Tibial artery (tissue), 4 donors: ENCODE results near the gene MBTD1.

Experiments
- DNase-seq, 2 donors: peaks; one replicate each; pipeline ENCODE4 v3.0.0-alpha.2; 2019
- H3K27ac ChIP-seq, 2 donors: fragments of 200-600 bp; sonication (generic) in 1 of 2; 1 replicate in 1 of 2; 2 replicates in 1 of 2; pipeline ENCODE4 v1.5.1; 2018 to 2019; ENCODE audit warnings: mild to moderate bottlenecking in 1 of 2
- H3K27me3 ChIP-seq, 2 donors: fragments of 200-600 bp; sonication (generic) in 1 of 2; one replicate each; pipeline versions ENCODE4 v1.5.1 to v1.6.0; 2016 to 2019
- H3K36me3 ChIP-seq, 3 donors: fragments of 200-600 bp; sonication (generic) in 2 of 3; one replicate each; pipeline ENCODE4 v1.5.1; 2016 to 2019; ENCODE audit warnings: mild to moderate bottlenecking in 2 of 3
- H3K4me1 ChIP-seq, 4 donors: fragments of 200-600 bp; sonication (generic) in 2 of 4; 1 replicate in 3 of 4; 2 replicates in 1 of 4; pipeline ENCODE4 v1.5.1; 2016 to 2019
- H3K4me3 ChIP-seq, 2 donors: fragments of 200-600 bp; sonication (generic) in 1 of 2; 1 replicate in 1 of 2; 2 replicates in 1 of 2; pipeline ENCODE4 v1.5.1; 2018 to 2019; ENCODE audit warnings: mild to moderate bottlenecking in 2 of 2
- H3K9me3 ChIP-seq, 3 donors: fragments of 200-600 bp; sonication (generic) in 1 of 3; one replicate each; pipeline ENCODE4 v1.5.1; 2016 to 2019
- CTCF ChIP-seq, 2 experiments: fragments of 200-600 bp in 1 of 2; fragments of 450-650 bp in 1 of 2; IDR thresholded peaks; one replicate each; pipeline ENCODE4 v1.5.1; 2017 to 2019; ENCODE audit warnings: antibody characterized with exemption in 2 of 2, mild to moderate bottlenecking in 1 of 2, moderate library complexity in 1 of 2
- intact Hi-C: fragments of 100-400 bp; cut with DNase I; formaldehyde crosslinking; loops from one replicate; pipeline ENCODE4 v1.15.0; 2023; ENCODE audit warnings: low total_unique reads

The MBTD1 gene

GRCh38 chr17:51149163-51149562 lies 110.7 kb downstream of the MBTD1 start:
- H3K4me1 ChIP-seq: peaks cover 0 to 12% (median 2%) of the 10 kb centered on the region in 4 donors
- intact Hi-C loops: no loop called here
- no peak for TF ChIP-seq CTCF (IDR thresholded peaks at IDR 0.05)

GRCh38 chr17:51147650-51148049 lies 112.2 kb downstream of the MBTD1 start:
- no peak for DNase-seq
- H3K9me3 ChIP-seq: no peaks in the 10 kb centered on the region
- H3K27ac ChIP-seq: no peak overlapping the region
- H3K4me1 ChIP-seq: peaks cover 0 to 5% (median 0%) of the 10 kb centered on the region in 4 donors
- H3K27me3 ChIP-seq: no peaks in the 10 kb centered on the region
- intact Hi-C loops: no loop called here
- H3K4me3 ChIP-seq: no peak overlapping the region
- no peak for TF ChIP-seq CTCF (IDR thresholded peaks at IDR 0.05)
- H3K36me3 ChIP-seq: no peaks in the 10 kb centered on the region

More at GRCh38 chr17:51149163-51149562, 110.7 kb downstream of the MBTD1 start:
- no peak for DNase-seq
- Histone ChIP-seq H3K27ac (no peak overlapping the region), H3K4me3 (no peak overlapping the region), H3K9me3 (no peaks in the 10 kb centered on the region), H3K27me3 (no peaks in the 10 kb centered on the region), H3K36me3 (no peaks in the 10 kb centered on the region)

DNA sequence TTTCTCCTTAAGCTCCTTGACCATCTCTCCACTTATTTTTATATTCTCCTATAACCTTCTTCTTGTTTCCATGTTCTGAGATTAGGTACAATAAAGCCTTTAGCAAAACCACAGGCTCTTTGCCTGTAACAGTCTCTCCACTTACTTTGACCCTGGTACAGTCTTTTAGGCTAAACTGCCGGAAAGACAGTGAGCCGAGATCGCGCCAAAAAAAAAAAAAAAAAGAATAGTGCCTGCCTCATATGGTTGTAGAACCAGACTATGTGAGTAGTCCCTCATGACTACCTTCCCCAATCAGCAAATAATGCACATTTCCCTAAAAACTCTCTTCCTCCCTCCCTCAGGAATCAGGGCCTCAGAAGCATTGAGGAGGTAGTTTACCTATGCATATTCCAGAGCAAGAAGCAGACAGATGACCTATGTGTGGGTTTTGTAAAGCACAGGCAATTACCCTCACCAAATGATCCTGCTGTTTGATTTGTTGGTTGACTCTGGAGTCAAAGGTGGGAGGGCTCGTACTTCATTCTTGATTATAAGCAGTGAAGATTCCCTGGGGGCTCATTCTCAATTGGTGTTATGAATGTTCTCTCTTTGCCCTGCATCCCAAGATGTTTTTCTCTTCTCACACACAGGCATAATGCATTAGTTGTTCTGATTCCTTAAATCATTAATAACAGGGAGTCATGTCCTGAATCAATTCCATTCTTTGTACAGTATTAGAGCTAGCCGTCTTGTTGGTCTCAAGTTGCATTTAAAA lies 115.4 kb downstream of the MBTD1 start:
- no peaks in the 10 kb centered on the region for H3K36me3 ChIP-seq
- intact Hi-C loops: no loop called here
- DNase-seq: no peak
- H3K27me3 ChIP-seq: no peaks in the 10 kb centered on the region
- TF ChIP-seq CTCF (IDR thresholded peaks at IDR 0.05): no peak
- H3K27ac ChIP-seq: no peak overlapping the region
- H3K4me3 ChIP-seq: no peak overlapping the region
- no peaks in the 10 kb centered on the region for H3K4me1 ChIP-seq
- H3K9me3 ChIP-seq: no peaks in the 10 kb centered on the region

DNA sequence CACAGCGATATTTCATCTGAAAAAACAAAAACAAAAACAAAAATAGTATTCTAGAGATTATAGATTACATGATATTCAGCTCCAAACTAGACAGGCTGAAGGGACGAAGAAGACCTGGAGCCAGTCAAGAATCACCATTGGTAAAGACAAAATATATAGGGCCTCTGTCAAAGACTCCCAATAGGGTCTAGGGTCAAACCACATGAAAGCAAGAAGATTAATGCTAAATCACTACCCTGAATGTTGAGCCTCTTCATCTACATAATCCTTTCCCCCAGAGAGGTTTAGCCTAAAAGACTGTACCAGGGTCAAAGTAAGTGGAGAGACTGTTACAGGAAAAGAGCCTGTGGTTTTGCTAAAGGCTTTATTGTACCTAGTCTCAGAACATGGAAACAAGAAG lies 117.3 kb downstream of the MBTD1 start:
- no peak for TF ChIP-seq CTCF (IDR thresholded peaks at IDR 0.05)
- DNase-seq: no peak
- Histone ChIP-seq H3K36me3 (no peaks in the 10 kb centered on the region), H3K9me3 (no peaks in the 10 kb centered on the region), H3K4me1 (no peaks in the 10 kb centered on the region), H3K27me3 (no peaks in the 10 kb centered on the region), H3K4me3 (no peak overlapping the region), H3K27ac (no peak overlapping the region)
- intact Hi-C loops: no loop called here

- TF ChIP-seq CTCF (IDR thresholded peaks at IDR 0.05): no peak
- no peak overlapping the region for H3K27ac ChIP-seq
- intact Hi-C loops: no loop called here
- no peaks in the 10 kb centered on the region for H3K36me3 ChIP-seq
- no peak for DNase-seq
- no peaks in the 10 kb centered on the region for H3K4me1 ChIP-seq
- no peaks in the 10 kb centered on the region for H3K27me3 ChIP-seq
- no peaks in the 10 kb centered on the region for H3K9me3 ChIP-seq
- H3K4me3 ChIP-seq: no peak overlapping the region
Measured at GRCh38 chr17:51135956-51136355, 123.9 kb downstream of the MBTD1 start.
